SU-DHL-6 (cell line): ENCODE data around the gene ZNF45.

Source experiments
- H2AFZ ChIP-seq: fragments of 200-600 bp; sonication (generic); 2 replicates; pipeline ENCODE4 v1.6.1; 2014; ENCODE audit warnings: low read depth, mild to moderate bottlenecking, moderate library complexity, mixed read lengths, antibody characterized with exemption, low read length; ENCODE audit not compliant: severe bottlenecking
- H3F3A ChIP-seq: fragments of 200-600 bp; shearing (Covaris generic); 2 replicates; pipeline ENCODE4 v1.6.0; 2016; ENCODE audit warnings: antibody characterized with exemption, mild to moderate bottlenecking; ENCODE audit not compliant: insufficient read depth
- H3K27ac ChIP-seq: fragments of 200-600 bp; sonication (generic); 2 replicates; pipeline ENCODE4 v1.5.1; 2016; ENCODE audit warnings: low read depth, mild to moderate bottlenecking, low read length, moderate library complexity, mixed read lengths
- H3K27me3 ChIP-seq: fragments of 200-600 bp; sonication (generic), shearing (Covaris generic); 2 replicates; pipeline ENCODE4 v1.6.0; 2014; ENCODE audit warnings: mild to moderate bottlenecking, low read length
- H3K36me3 ChIP-seq: fragments of 200-600 bp; sonication (generic); 2 replicates; pipeline ENCODE4 v1.6.1; 2014; ENCODE audit warnings: mild to moderate bottlenecking, low read length, mixed read lengths
- H3K4me2 ChIP-seq: fragments of 300-600, 200-600 bp; shearing (Covaris generic), sonication (generic); 2 replicates; pipeline ENCODE4 v1.6.0; 2014; ENCODE audit warnings: low read length, low read depth, mild to moderate bottlenecking; ENCODE audit not compliant: poor library complexity, severe bottlenecking
- H3K4me3 ChIP-seq: fragments of 200-600 bp; sonication (generic); 2 replicates; pipeline ENCODE4 v1.5.1; 2014; ENCODE audit warnings: antibody characterized with exemption, low read length, mild to moderate bottlenecking, mixed read lengths; ENCODE audit not compliant: insufficient read depth, poor library complexity, severe bottlenecking
- H3K79me2 ChIP-seq: fragments of 200-600 bp; sonication (generic); 2 replicates; pipeline ENCODE4 v1.6.1; 2014; ENCODE audit warnings: mild to moderate bottlenecking, low read length, moderate library complexity; ENCODE audit not compliant: insufficient read depth
- H3K9ac ChIP-seq: fragments of 200-600 bp; sonication (generic); 2 replicates; pipeline ENCODE4 v1.7.0; 2014; ENCODE audit warnings: mild to moderate bottlenecking, low read length
- H3K9me2 ChIP-seq: fragments of 200-600 bp; sonication (generic); replicated peaks from 2 replicates; pipeline ENCODE4 v1.6.1; 2014; ENCODE audit warnings: low read length; ENCODE audit not compliant: insufficient read depth
- H3K9me3 ChIP-seq: fragments of 200-600 bp; sonication (generic); 2 replicates; pipeline ENCODE4 v1.6.1; 2014; ENCODE audit warnings: low read length, mixed read lengths; ENCODE audit not compliant: insufficient read depth
- H4K20me1 ChIP-seq: fragments of 200-600 bp; sonication (generic); 2 replicates; pipeline ENCODE4 v1.6.1; 2014; ENCODE audit warnings: low read depth, mild to moderate bottlenecking, antibody characterized with exemption, low read length, moderate library complexity, mixed read lengths
- EZH2phosphoT487 ChIP-seq: fragments of 200-600 bp; sonication (generic), shearing (Covaris generic); conservative IDR thresholded peaks from 2 replicates; pipeline ENCODE4 v1.6.1; 2018; ENCODE audit warnings: mild to moderate bottlenecking, antibody characterized with exemption, low read length, moderate library complexity, mixed read lengths
- TF ChIP-seq, protein P1 (sequence below): fragments of 200-600 bp; sonication (generic); IDR thresholded peaks from one replicate; pipeline ENCODE4 v1.5.1; 2017; ENCODE audit warnings: antibody characterized with exemption, mild to moderate bottlenecking, low read length, moderate library complexity; ENCODE audit not compliant: insufficient read depth, poor library complexity, severe bottlenecking

The ZNF45 gene

DNA sequence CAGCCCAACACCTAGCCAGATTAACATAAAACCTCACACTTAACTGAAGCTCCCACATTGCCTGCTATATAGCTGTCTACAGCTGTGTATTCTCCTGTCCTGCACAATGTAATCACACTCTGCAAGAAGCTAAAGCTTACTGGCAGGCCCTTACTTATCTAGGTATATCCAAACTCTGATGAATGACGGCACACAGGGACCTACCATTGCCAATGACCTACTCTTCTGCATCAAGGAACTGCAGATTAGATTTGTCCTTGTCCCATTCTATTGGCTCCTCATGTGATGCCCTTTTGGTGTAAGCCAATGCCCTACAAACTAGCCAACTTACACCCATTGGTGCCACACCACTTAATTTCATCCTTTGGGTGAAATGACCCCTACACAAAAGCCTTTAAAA, 26.4 kb downstream of the ZNF45 start:
- peaks cover 8% of the 10 kb centered on the region; the same call in 1 of the 2 replicates for H3K9me3 ChIP-seq
- no peak overlapping the region for H3K9ac ChIP-seq
- H4K20me1 ChIP-seq, result no peaks in the 10 kb centered on the region
- TF ChIP-seq, protein P1, sequence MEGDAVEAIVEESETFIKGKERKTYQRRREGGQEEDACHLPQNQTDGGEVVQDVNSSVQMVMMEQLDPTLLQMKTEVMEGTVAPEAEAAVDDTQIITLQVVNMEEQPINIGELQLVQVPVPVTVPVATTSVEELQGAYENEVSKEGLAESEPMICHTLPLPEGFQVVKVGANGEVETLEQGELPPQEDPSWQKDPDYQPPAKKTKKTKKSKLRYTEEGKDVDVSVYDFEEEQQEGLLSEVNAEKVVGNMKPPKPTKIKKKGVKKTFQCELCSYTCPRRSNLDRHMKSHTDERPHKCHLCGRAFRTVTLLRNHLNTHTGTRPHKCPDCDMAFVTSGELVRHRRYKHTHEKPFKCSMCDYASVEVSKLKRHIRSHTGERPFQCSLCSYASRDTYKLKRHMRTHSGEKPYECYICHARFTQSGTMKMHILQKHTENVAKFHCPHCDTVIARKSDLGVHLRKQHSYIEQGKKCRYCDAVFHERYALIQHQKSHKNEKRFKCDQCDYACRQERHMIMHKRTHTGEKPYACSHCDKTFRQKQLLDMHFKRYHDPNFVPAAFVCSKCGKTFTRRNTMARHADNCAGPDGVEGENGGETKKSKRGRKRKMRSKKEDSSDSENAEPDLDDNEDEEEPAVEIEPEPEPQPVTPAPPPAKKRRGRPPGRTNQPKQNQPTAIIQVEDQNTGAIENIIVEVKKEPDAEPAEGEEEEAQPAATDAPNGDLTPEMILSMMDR, result no peak
- no peak for TF ChIP-seq EZH2phosphoT487
- no peaks in the 10 kb centered on the region for H3K27me3 ChIP-seq
- no peaks in the 10 kb centered on the region for H3K9me2 ChIP-seq
- H3K4me2 ChIP-seq, result no peak overlapping the region
- no peak overlapping the region for H3K4me3 ChIP-seq
- no peaks in the 10 kb centered on the region for H3F3A ChIP-seq
- no peaks in the 10 kb centered on the region for H3K79me2 ChIP-seq
- H2AFZ ChIP-seq, result no peak overlapping the region
- peaks cover 4% of the 10 kb centered on the region; the same call in 1 of the 2 replicates for H3K36me3 ChIP-seq
- H3K27ac ChIP-seq, result no peak overlapping the region

- Histone ChIP-seq H2AFZ (no peak overlapping the region), H3F3A (no peaks in the 10 kb centered on the region), H3K27me3 (no peaks in the 10 kb centered on the region), H3K27ac (no peak overlapping the region), H4K20me1 (no peaks in the 10 kb centered on the region), H3K9ac (no peak overlapping the region), H3K4me3 (no peak overlapping the region), H3K36me3 (no peaks in the 10 kb centered on the region; the same call in 1 of the 2 replicates), H3K9me3 (no peaks in the 10 kb centered on the region), H3K9me2 (no peaks in the 10 kb centered on the region), H3K4me2 (no peak overlapping the region), H3K79me2 (no peaks in the 10 kb centered on the region)
- TF ChIP-seq, protein P1, result no peak
- no peak for TF ChIP-seq EZH2phosphoT487
These were observed 28.3 kb downstream of the ZNF45 start for GRCh38 chr19:43906774-43907173.

GRCh38 chr19:43905897-43906296, 29.2 kb downstream of the ZNF45 start:
- TF ChIP-seq, protein P1, result no peak
- TF ChIP-seq EZH2phosphoT487, result no peak
- Histone ChIP-seq H3K27ac (no peak overlapping the region), H3K79me2 (no peaks in the 10 kb centered on the region), H3K9me2 (no peaks in the 10 kb centered on the region), H3F3A (no peaks in the 10 kb centered on the region), H3K36me3 (no peaks in the 10 kb centered on the region; the same call in 1 of the 2 replicates), H3K9ac (no peak overlapping the region), H3K9me3 (no peaks in the 10 kb centered on the region), H2AFZ (no peak overlapping the region), H3K27me3 (no peaks in the 10 kb centered on the region), H4K20me1 (no peaks in the 10 kb centered on the region), H3K4me3 (no peak overlapping the region), H3K4me2 (no peak overlapping the region)
